ENCODE results near the gene ADISSP. TPM values are rescaled to one million over a fixed set of nuclear protein-coding genes. Genes with fewer than 3 reads are reported as not detected.

Gene ADISSP
- total and polyA plus RNA-seq, 2 donors (not counting 3 experiments of a cell fraction or from before 2014, with no cell fraction given), result 55.0 to 67.5 TPM

DNA sequence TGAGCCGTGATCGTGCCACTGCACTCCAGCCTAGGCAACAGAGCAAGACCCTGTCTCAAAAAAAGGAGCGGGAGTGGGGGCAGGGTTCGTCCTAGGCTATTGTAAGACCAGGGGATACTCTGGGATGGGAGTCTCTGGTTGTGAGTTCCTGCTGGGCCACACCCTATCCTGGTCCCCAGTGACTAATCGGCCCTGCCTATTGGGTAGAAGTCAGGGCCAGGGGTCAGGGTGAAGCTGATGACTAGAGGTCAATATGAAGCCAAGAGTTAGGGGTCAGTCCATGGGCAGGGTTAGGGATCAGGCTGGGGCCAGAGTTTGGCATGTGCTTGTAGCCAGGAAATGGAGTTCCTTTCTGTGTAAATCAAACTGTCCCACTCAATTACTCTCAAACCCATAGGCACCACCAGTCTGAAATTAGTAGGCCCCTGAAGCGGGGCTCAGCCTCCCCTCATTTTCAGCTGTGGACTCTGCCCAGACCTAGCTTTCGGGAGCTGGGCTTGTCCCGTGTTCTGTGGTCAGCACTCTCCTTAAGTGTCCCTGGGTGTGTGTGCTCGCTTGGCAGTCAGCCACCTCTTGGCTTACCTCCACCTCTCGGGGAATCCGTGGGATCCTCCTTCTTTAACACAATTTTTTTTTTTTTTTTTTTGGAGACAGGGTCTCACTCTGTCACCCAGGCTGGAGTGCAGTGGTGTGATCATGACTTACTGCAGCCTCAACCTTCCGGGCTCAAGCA, 33.3 kb downstream of the ADISSP start:
- TF ChIP-seq, protein P1, sequence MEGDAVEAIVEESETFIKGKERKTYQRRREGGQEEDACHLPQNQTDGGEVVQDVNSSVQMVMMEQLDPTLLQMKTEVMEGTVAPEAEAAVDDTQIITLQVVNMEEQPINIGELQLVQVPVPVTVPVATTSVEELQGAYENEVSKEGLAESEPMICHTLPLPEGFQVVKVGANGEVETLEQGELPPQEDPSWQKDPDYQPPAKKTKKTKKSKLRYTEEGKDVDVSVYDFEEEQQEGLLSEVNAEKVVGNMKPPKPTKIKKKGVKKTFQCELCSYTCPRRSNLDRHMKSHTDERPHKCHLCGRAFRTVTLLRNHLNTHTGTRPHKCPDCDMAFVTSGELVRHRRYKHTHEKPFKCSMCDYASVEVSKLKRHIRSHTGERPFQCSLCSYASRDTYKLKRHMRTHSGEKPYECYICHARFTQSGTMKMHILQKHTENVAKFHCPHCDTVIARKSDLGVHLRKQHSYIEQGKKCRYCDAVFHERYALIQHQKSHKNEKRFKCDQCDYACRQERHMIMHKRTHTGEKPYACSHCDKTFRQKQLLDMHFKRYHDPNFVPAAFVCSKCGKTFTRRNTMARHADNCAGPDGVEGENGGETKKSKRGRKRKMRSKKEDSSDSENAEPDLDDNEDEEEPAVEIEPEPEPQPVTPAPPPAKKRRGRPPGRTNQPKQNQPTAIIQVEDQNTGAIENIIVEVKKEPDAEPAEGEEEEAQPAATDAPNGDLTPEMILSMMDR (IDR thresholded peaks at IDR 0.05; ENCODE audit: extremely low read depth in 1 of 2, insufficient read depth in 1 of 2, low read depth in 1 of 2, low read length in 2 of 2), result no peak
- peak; percentile 30 for TF ChIP-seq POLR2A (IDR thresholded peaks at IDR 0.05; ENCODE audit: low read depth, low read length)
- no peaks in the 10 kb centered on the region for H3K36me3 ChIP-seq (ENCODE audit: control insufficient read depth in 2 of 2, extremely low read depth in 1 of 2, insufficient read depth in 2 of 2, low read length in 2 of 2)
- no peaks in the 10 kb centered on the region for H3K9me3 ChIP-seq (replicated peaks; ENCODE audit: control insufficient read depth, insufficient read depth, low read length)
- FAIRE-seq, result no peak
- H2AFZ ChIP-seq (ENCODE audit: low read depth, low read length), result no peak overlapping the region
- H3K9me1 ChIP-seq (replicated peaks; ENCODE audit: control insufficient read depth, extremely low read depth, insufficient read depth, low read length), result no peaks in the 10 kb centered on the region
- CTCF ChIA-PET, result interaction anchor here (1.4 to 2.2 kb wide), 3 partner anchors 11 to 34 kb away, joined by 3 to 5 read pairs (median 5); no protein-coding TSS in a partner anchor
- H3K4me3 ChIP-seq (replicated peaks in 1 of 3; ENCODE audit: insufficient read depth in 1 of 3, low read depth in 1 of 3, low read length in 3 of 3), result no peak overlapping the region
- no peak overlapping the region for H3K27ac ChIP-seq (ENCODE audit: insufficient read depth, low read depth, low read length)
- intact Hi-C loops (cut with micrococcal nuclease), result no loop called here
- no peak for DNase-seq (ENCODE audit: low read depth, low spot score)
- no TSS peak for BruUV-seq (replicated peaks)
- dilution Hi-C loops (cut with MboI; ENCODE audit: extremely low pct_ligation_motif_present, low sequenced_read_pairs), result no loop called here
- H3K79me2 ChIP-seq (ENCODE audit: control insufficient read depth, insufficient read depth, low read length), result no peaks in the 10 kb centered on the region
- no peak overlapping the region for H3K9ac ChIP-seq (replicated peaks; ENCODE audit: extremely low read depth, insufficient read depth, low read length)
- no peaks in the 10 kb centered on the region for H4K20me1 ChIP-seq (replicated peaks; ENCODE audit: control insufficient read depth, extremely low read depth, insufficient read depth, low read length)
- POLR2A ChIA-PET, result no interaction called here
- peaks cover 5% of the 10 kb centered on the region for H3K4me1 ChIP-seq (ENCODE audit: control insufficient read depth, extremely low read depth, insufficient read depth, low read length)
- peaks cover 0 to 3% of the 10 kb centered on the region in 2 experiments for H3K27me3 ChIP-seq (ENCODE audit: control insufficient read depth in 2 of 2, insufficient read depth in 2 of 2, low read length in 2 of 2)
- no peak overlapping the region for H3K4me2 ChIP-seq (ENCODE audit: insufficient read depth, low read length)

- H3K9ac ChIP-seq (replicated peaks; ENCODE audit: extremely low read depth, insufficient read depth, low read length), result no peak overlapping the region
- DNase-seq (ENCODE audit: low read depth, low spot score), result no peak
- dilution Hi-C loops (cut with MboI; ENCODE audit: extremely low pct_ligation_motif_present, low sequenced_read_pairs), result no loop called here
These were observed 34.2 kb downstream of the ADISSP start for GRCh38 chr20:3733119-3733995.

More at GRCh38 chr20:3733119-3733995, 34.2 kb downstream of the ADISSP start:
- Histone ChIP-seq H3K9me1 (replicated peaks; ENCODE audit: control insufficient read depth, extremely low read depth, insufficient read depth, low read length) (no peaks in the 10 kb centered on the region), H3K27me3 (ENCODE audit: control insufficient read depth in 2 of 2, insufficient read depth in 2 of 2, low read length in 2 of 2) (peaks cover under 1 to 3% of the 10 kb centered on the region in 2 experiments), H3K79me2 (ENCODE audit: control insufficient read depth, insufficient read depth, low read length) (no peaks in the 10 kb centered on the region), H4K20me1 (replicated peaks; ENCODE audit: control insufficient read depth, extremely low read depth, insufficient read depth, low read length) (no peaks in the 10 kb centered on the region), H3K4me3 (replicated peaks in 1 of 3; ENCODE audit: insufficient read depth in 1 of 3, low read depth in 1 of 3, low read length in 3 of 3) (peak overlapping the region; percentile 16 to 42 (median 34)), H3K9me3 (replicated peaks; ENCODE audit: control insufficient read depth, insufficient read depth, low read length) (no peaks in the 10 kb centered on the region), H3K36me3 (ENCODE audit: control insufficient read depth in 2 of 2, extremely low read depth in 1 of 2, insufficient read depth in 2 of 2, low read length in 2 of 2) (no peaks in the 10 kb centered on the region), H2AFZ (ENCODE audit: low read depth, low read length) (peak overlapping the region; percentile 71), H3K4me1 (ENCODE audit: control insufficient read depth, extremely low read depth, insufficient read depth, low read length) (no peaks in the 10 kb centered on the region), H3K27ac (ENCODE audit: insufficient read depth, low read depth, low read length) (no peak overlapping the region), H3K4me2 (ENCODE audit: insufficient read depth, low read length) (no peak overlapping the region)
- no peak for FAIRE-seq
- TF ChIP-seq GATA2 (IDR thresholded peaks at IDR 0.05; ENCODE audit: insufficient read depth, insufficient read length, low read depth, low read length) (no peak), POLR2A (IDR thresholded peaks at IDR 0.05; ENCODE audit: low read depth, low read length) (no peak), FOS (IDR thresholded peaks at IDR 0.05; ENCODE audit: borderline replicate concordance, insufficient read depth, low read length) (no peak), JUN (IDR thresholded peaks at IDR 0.05; ENCODE audit: borderline replicate concordance, insufficient read depth, insufficient read length, low read depth) (no peak), POLR2AphosphoS5 (IDR thresholded peaks at IDR 0.05; ENCODE audit: insufficient read depth, low read depth, low read length) (no peak), EZH2 (IDR thresholded peaks at IDR 0.05; ENCODE audit: borderline replicate concordance, low read depth, low read length, severe bottlenecking) (no peak), MAX (IDR thresholded peaks at IDR 0.05; ENCODE audit: insufficient read depth, insufficient read length) (no peak), MYC (IDR thresholded peaks at IDR 0.05; ENCODE audit: low read depth, low read length) (no peak)
- TF ChIP-seq, protein P1 (IDR thresholded peaks at IDR 0.05; ENCODE audit: extremely low read depth in 1 of 2, insufficient read depth in 1 of 2, low read depth in 1 of 2, low read length in 2 of 2), result no peak
- ChIA-PET CTCF (interaction anchor here (1.0 to 7.2 kb wide), 5 partner anchors 12 to 45 kb away, joined by 3 to 40 read pairs (median 5); no protein-coding TSS in a partner anchor), POLR2A (no interaction called here)
- BruUV-seq (replicated peaks), result no TSS peak
- intact Hi-C loops (cut with micrococcal nuclease), result no loop called here

Data from endothelial cell of umbilical vein (primary cell).